HepG2 (cell line): ENCODE measurements around the gene MAP2K2. TPM values are rescaled to one million over a fixed set of nuclear protein-coding genes. Genes with fewer than 3 reads are reported as not detected.

Experiments
- ATAC-seq: fragments of 200-7000 bp; cut with Tn5 transposase; 3 replicates; pipeline ENCODE4 v1.9.1; 2020; ENCODE audit warnings: mild to moderate bottlenecking, moderate library complexity
- BruUV-seq: library from RNA; stranded (reverse); fragments of 400-500 nt; replicated peaks from 2 replicates; lab custom pipeline; 2021; lab: Mats Ljungman, UMichigan
- CTCF ChIA-PET: fragments of 300-600 bp; formaldehyde crosslinking; extraction: SDS; loops from one replicate; lab custom pipeline; 2021; ENCODE audit warnings: low total read pairs, inconsistent platforms, low intra/inter-chr PET ratio; lab: Yijun Ruan, JAX
- POLR2A ChIA-PET: fragments of 350-600 bp; sonication (Branson Sonifier 250); formaldehyde crosslinking; loops from one replicate; lab custom pipeline; 2020; ENCODE audit warnings: antibody characterized with exemption, inconsistent platforms; lab: Yijun Ruan, JAX
- DNase-seq: peaks from one replicate; pipeline ENCODE4 v3.0.0-alpha.2; 2015; ENCODE audit warnings: low spot score
- FAIRE-seq: peaks from 3 replicates; lab custom pipeline; 2011; peaks lifted over from hg19 to GRCh38; lab: Jason Lieb, UNC
- H2AFZ ChIP-seq: one replicate; pipeline ENCODE4 v1.6.1; 2011; ENCODE audit warnings: low read length, inconsistent platforms
- H3K27ac ChIP-seq: fragments of 300-600 bp; 3 replicates; pipeline ENCODE4 v1.8.0; 2011; ENCODE audit warnings: mixed run types, mild to moderate bottlenecking, mixed read lengths, low read length, inconsistent platforms; ENCODE audit not compliant: insufficient read depth; ENCODE audit errors: extremely low read length
- H3K27me3 ChIP-seq, 2 experiments: fragments of 200-600 bp in 1 of 2; 2 replicates in 1 of 2; 3 replicates in 1 of 2; pipeline versions ENCODE4 v1.6.0 to v1.8.0; 2011; ENCODE audit warnings: low read length in 2 of 2, mild to moderate bottlenecking in 2 of 2, moderate library complexity in 2 of 2, inconsistent platforms in 1 of 2; ENCODE audit not compliant: insufficient read depth in 2 of 2, control insufficient read depth in 1 of 2
- H3K36me3 ChIP-seq, 2 experiments: fragments of 200-600 bp in 1 of 2; replicated peaks in 1 of 2; 2 replicates in 1 of 2; 3 replicates in 1 of 2; pipeline versions ENCODE4 v1.5.1 to v1.8.0; 2011; ENCODE audit warnings: low read length in 2 of 2, inconsistent platforms in 1 of 2; ENCODE audit not compliant: insufficient read depth in 2 of 2, control insufficient read depth in 1 of 2
- H3K4me1 ChIP-seq: 2 replicates; pipeline ENCODE4 v1.5.1; 2012; ENCODE audit warnings: low read length, inconsistent platforms; ENCODE audit not compliant: insufficient read depth
- H3K4me2 ChIP-seq: 2 replicates; pipeline ENCODE4 v1.6.0; 2011; ENCODE audit warnings: low read depth, low read length, inconsistent platforms
- H3K4me3 ChIP-seq, 3 experiments: fragments of 200-600 bp in 1 of 3; sonication (generic), shearing (Covaris generic) in 1 of 3; replicated peaks in 1 of 3; 2 replicates each; pipeline ENCODE4 v1.5.1; 2011 to 2016; ENCODE audit warnings: low read length in 3 of 3, inconsistent platforms in 2 of 3, low read depth in 2 of 3, mild to moderate bottlenecking in 2 of 3, control low read depth in 1 of 3, mixed read lengths in 1 of 3; ENCODE audit not compliant: insufficient read depth in 1 of 3
- H3K79me2 ChIP-seq: one replicate; pipeline ENCODE4 v1.6.1; 2011; ENCODE audit warnings: low read length, inconsistent platforms; ENCODE audit not compliant: insufficient read depth
- H3K9ac ChIP-seq: 2 replicates; pipeline ENCODE4 v1.6.0; 2011; ENCODE audit warnings: mild to moderate bottlenecking, low read depth, low read length, inconsistent platforms; ENCODE audit not compliant: insufficient read depth
- H3K9me3 ChIP-seq: 2 replicates; pipeline ENCODE4 v1.5.1; 2012; ENCODE audit warnings: mild to moderate bottlenecking, low read length
- H4K20me1 ChIP-seq: 2 replicates; pipeline ENCODE4 v1.6.0; 2011; ENCODE audit warnings: inconsistent platforms, mild to moderate bottlenecking, low read length, moderate library complexity; ENCODE audit not compliant: insufficient read depth
- GABPB1 ChIP-seq: IDR thresholded peaks from 2 replicates; pipeline ENCODE4 v1.6.1; 2016; ENCODE audit warnings: mild to moderate bottlenecking, missing genetic modification reagents, moderate library complexity, missing compliant biosample characterization
- HDAC1 ChIP-seq: sonication (generic); formaldehyde crosslinking; IDR thresholded peaks from 2 replicates; pipeline ENCODE4 v1.5.1; 2020; ENCODE audit warnings: mild to moderate bottlenecking, missing genetic modification reagents
- HMGXB3 ChIP-seq: sonication (generic); formaldehyde crosslinking; IDR thresholded peaks from 2 replicates; pipeline ENCODE4 v1.4.0; 2020; ENCODE audit warnings: missing genetic modification reagents, borderline replicate concordance
- JUNB ChIP-seq: sonication (generic); formaldehyde crosslinking; IDR thresholded peaks from 2 replicates; pipeline ENCODE4 v1.8.0; 2022; ENCODE audit warnings: missing genetic modification reagents, mild to moderate bottlenecking, borderline replicate concordance
- MAX ChIP-seq: IDR thresholded peaks from 2 replicates; pipeline ENCODE4 v1.6.1; 2012; ENCODE audit warnings: inconsistent platforms
- NR2F1 ChIP-seq, 2 experiments: fragments of 450-650 bp in 1 of 2; formaldehyde crosslinking in 1 of 2; IDR thresholded peaks; 2 replicates each; pipeline versions ENCODE4 v1.5.0 to v1.6.1; 2016 to 2020; ENCODE audit warnings: mild to moderate bottlenecking in 1 of 2, missing compliant biosample characterization in 1 of 2, missing genetic modification reagents in 1 of 2, moderate library complexity in 1 of 2
- POGK ChIP-seq: sonication (generic); formaldehyde crosslinking; conservative IDR thresholded peaks from 2 replicates; pipeline ENCODE4 v1.8.0; 2022; ENCODE audit warnings: mild to moderate bottlenecking, moderate library complexity, missing genetic modification reagents
- RXRB ChIP-seq: IDR thresholded peaks from 2 replicates; pipeline ENCODE4 v1.6.1; 2016; ENCODE audit warnings: borderline replicate concordance, missing genetic modification reagents, missing compliant biosample characterization
- SP5 ChIP-seq: IDR thresholded peaks from 2 replicates; pipeline ENCODE4 v1.6.1; 2016; ENCODE audit warnings: low read depth, borderline replicate concordance
- TBX2 ChIP-seq: sonication (generic); formaldehyde crosslinking; IDR thresholded peaks from 2 replicates; pipeline ENCODE4 v1.5.0; 2020; ENCODE audit warnings: missing genetic modification reagents, mild to moderate bottlenecking, borderline replicate concordance
- ZFP91 ChIP-seq: sonication (generic); formaldehyde crosslinking; IDR thresholded peaks from 2 replicates; pipeline ENCODE4 v1.9.0; 2022; ENCODE audit warnings: missing genetic modification reagents, mild to moderate bottlenecking, borderline replicate concordance
- ZNF329 ChIP-seq: sonication (generic); formaldehyde crosslinking; IDR thresholded peaks from 2 replicates; pipeline ENCODE4 v1.9.0; 2021; ENCODE audit warnings: low read depth, mild to moderate bottlenecking, missing genetic modification reagents
- ZNF772 ChIP-seq: sonication (generic); formaldehyde crosslinking; IDR thresholded peaks from 2 replicates; pipeline ENCODE4 v1.5.0; 2020; ENCODE audit warnings: mild to moderate bottlenecking, missing genetic modification reagents
- WGBS: methylation state at CpG from one replicate; pipeline ENCODE4 v1.1.6; 2017; ENCODE audit warnings: low lambda C conversion rate; 5-methylcytosine and 5-hydroxymethylcytosine counted together
- in situ Hi-C: cut with HindIII; loops from 2 replicates; pipeline ENCODE4 v1.10.0; 2017; ENCODE audit warnings: low pct_unique_long_range_greater_than_20kb; ENCODE audit not compliant: extremely low pct_ligation_motif_present
- intact Hi-C: fragments of 100-400 bp; cut with micrococcal nuclease; formaldehyde crosslinking; loops from one replicate; pipeline ENCODE4 v1.10.0; 2022; ENCODE audit not compliant: unreplicated experiment
- polyA plus RNA-seq, 8 experiments: library from polyadenylated mRNA; depleted of rRNA in 3 of 8; stranded (reverse) in 7 of 8; unstranded in 1 of 8; fragments of >200 nt; fragmentation: Illumina TruSeq in 4 of 8; extraction: Trizol in 4 of 8; gene quantifications; 2 replicates each; pipeline versions ENCODE4 v1.2.1 to v1.2.3, GENCODE V29; 2011 to 2016; ENCODE audit warnings: low read depth in 4 of 8, missing spikeins in 1 of 8, mixed read lengths in 1 of 8; ENCODE audit not compliant: insufficient read depth in 1 of 8
- total RNA-seq, 5 experiments: library from RNA; depleted of rRNA; stranded (reverse); fragments of >200 nt; fragmentation: Illumina TruSeq; extraction: Trizol; gene quantifications; 2 replicates each; pipeline ENCODE4 v1.2.3, GENCODE V29; 2016; ENCODE audit warnings: low read depth in 1 of 5

Gene MAP2K2
- total and polyA plus RNA-seq, 2 of the 13 experiments (the other 11 are each of a cell fraction or from before 2014, with no cell fraction given) = 70.3 to 80.9 TPM

GRCh38 chr19:4134351-4134750 is 10.4 kb upstream of the MAP2K2 start (continued):
- TF ChIP-seq HDAC1 (CRISPR knock-in tag) (no peak), POGK (no peak)

GRCh38 chr19:4130744-4131438 is 7.0 kb upstream of the MAP2K2 start:
- POLR2A ChIA-PET = interaction anchor here (0.7 to 1.5 kb wide), 2 partner anchors 9 to 11 kb away, joined by 3 read pairs; no protein-coding TSS in a partner anchor
- peak; percentile 85 for FAIRE-seq
- peak; percentile 79 for ATAC-seq
- peak; percentile 38; the same call in 1 of the 2 replicates for TF ChIP-seq RXRB (CRISPR knock-in tag)
- TF ChIP-seq MAX = no peak; the same call in 1 of the 2 replicates
- TF ChIP-seq NR2F1 (CRISPR knock-in tag; IDR thresholded peaks at IDR 0.05) = no peak
- peak; percentile 37; the same call in 1 of the 2 replicates for TF ChIP-seq JUNB (CRISPR knock-in tag)
- TF ChIP-seq HMGXB3 (CRISPR knock-in tag) = no peak
- TF ChIP-seq ZNF329 = no peak
- no peak for TF ChIP-seq ZFP91
- peak; percentile 38; the same call in 1 of the 2 replicates for TF ChIP-seq TBX2 (CRISPR knock-in tag)
- TF ChIP-seq GABPB1 (CRISPR knock-in tag) = no peak
- no peak for TF ChIP-seq SP5
- no peak for TF ChIP-seq ZNF772 (CRISPR knock-in tag)

More at GRCh38 chr19:4130744-4131438, 7.0 kb upstream of the MAP2K2 start:
- peak; percentile 93 for DNase-seq
- no TSS peak for BruUV-seq
- Histone ChIP-seq H3K27me3 (no peaks in the 10 kb centered on the region), H3K9ac (peak overlapping the region; percentile 51), H3K4me1 (peaks cover 41% of the 10 kb centered on the region), H3K27ac (peak overlapping the region; percentile 72), H3K9me3 (no peaks in the 10 kb centered on the region), H4K20me1 (no peaks in the 10 kb centered on the region), H3K36me3 (no peaks in the 10 kb centered on the region), H3K4me3 (peak overlapping the region in 2 of 3 experiments; percentile 27 to 29; a peak in 2 of 6 replicates), H3K79me2 (no peaks in the 10 kb centered on the region), H2AFZ (no peak overlapping the region), H3K4me2 (peak overlapping the region; percentile 65)
- intact Hi-C loops = loop anchor here (2.0 to 10.0 kb wide), 2 partner anchors 14 to 126 kb away; partner anchors contain the start of gene PIAS4
- in situ Hi-C loops = no loop called here
- CTCF ChIA-PET = no interaction called here
- WGBS = 4% methylated on average over 8 of the region's 8 CpGs
